Mesenchymal stem cell (in vitro differentiated cells and primary cell): ENCODE data around the gene FAM184A.
"Not testable (repeated sequence)": the region's sequence is repeated elsewhere in the genome, so short reads cannot be mapped to it uniquely, and the experiment has no call there.

Source experiments
- DNase-seq: peaks from one replicate; pipeline ENCODE4 v3.0.0-alpha.2; 2013
- H2AFZ ChIP-seq: one replicate; pipeline ENCODE4 v1.6.1; 2013; ENCODE audit warnings: low read depth, mild to moderate bottlenecking, control low read depth, inconsistent platforms, low read length, moderate library complexity
- H2AK5ac ChIP-seq: 2 replicates; pipeline ENCODE4 v1.6.1; 2013; ENCODE audit warnings: low read length, moderate library complexity, mild to moderate bottlenecking, inconsistent platforms; ENCODE audit not compliant: severe bottlenecking
- H2BK120ac ChIP-seq: one replicate; pipeline ENCODE4 v1.6.1; 2013; ENCODE audit warnings: low read depth, mild to moderate bottlenecking, inconsistent platforms, low read length, moderate library complexity
- H2BK12ac ChIP-seq, 2 experiments: one replicate each; pipeline ENCODE4 v1.6.1; 2013; ENCODE audit warnings: inconsistent platforms in 2 of 2, low read length in 2 of 2, mild to moderate bottlenecking in 2 of 2, moderate library complexity in 2 of 2, control low read depth in 1 of 2
- H2BK15ac ChIP-seq: one replicate; pipeline ENCODE4 v1.6.1; 2013; ENCODE audit warnings: mild to moderate bottlenecking, low read depth, inconsistent platforms; ENCODE audit not compliant: poor library complexity, severe bottlenecking
- H2BK5ac ChIP-seq: 2 replicates; pipeline ENCODE4 v1.6.1; 2013; ENCODE audit warnings: low read depth, mild to moderate bottlenecking, low read length, control low read depth, inconsistent platforms; ENCODE audit not compliant: poor library complexity, severe bottlenecking
- H3K14ac ChIP-seq, 2 experiments: one replicate each; pipeline ENCODE4 v1.6.1; 2013; ENCODE audit warnings: inconsistent platforms in 2 of 2, low read length in 2 of 2, control low read depth in 1 of 2, mild to moderate bottlenecking in 1 of 2, moderate library complexity in 1 of 2
- H3K18ac ChIP-seq, 2 experiments: one replicate each; pipeline ENCODE4 v1.6.1; 2013; ENCODE audit warnings: inconsistent platforms in 2 of 2, low read length in 2 of 2, control low read depth in 1 of 2, low read depth in 1 of 2, mild to moderate bottlenecking in 1 of 2
- H3K23ac ChIP-seq, 2 experiments: one replicate each; pipeline ENCODE4 v1.6.1; 2013; ENCODE audit warnings: inconsistent platforms in 2 of 2, low read length in 2 of 2, mild to moderate bottlenecking in 2 of 2, moderate library complexity in 2 of 2, control low read depth in 1 of 2
- H3K27ac ChIP-seq: 2 replicates; pipeline ENCODE4 v1.5.1; 2013; ENCODE audit warnings: mild to moderate bottlenecking, moderate library complexity, low read length, control low read depth, inconsistent platforms; ENCODE audit not compliant: poor library complexity, severe bottlenecking
- H3K27me3 ChIP-seq, 2 experiments: 2 replicates each; pipeline versions ENCODE4 v1.6.1 to v1.7.0; 2013; ENCODE audit warnings: low read length in 2 of 2, mild to moderate bottlenecking in 2 of 2, moderate library complexity in 2 of 2, control low read depth in 1 of 2, inconsistent platforms in 1 of 2; ENCODE audit not compliant: control insufficient read depth in 1 of 2, insufficient read depth in 1 of 2
- H3K36me3 ChIP-seq, 2 experiments: 2 replicates each; pipeline versions ENCODE4 v1.6.1 to v1.7.0; 2013; ENCODE audit warnings: low read length in 2 of 2, control low read depth in 1 of 2, inconsistent platforms in 1 of 2, low read depth in 1 of 2, mild to moderate bottlenecking in 1 of 2; ENCODE audit not compliant: insufficient read depth in 2 of 2, control insufficient read depth in 1 of 2
- H3K4ac ChIP-seq, 2 experiments: one replicate each; pipeline ENCODE4 v1.6.1; 2013; ENCODE audit warnings: inconsistent platforms in 2 of 2, low read length in 2 of 2, mild to moderate bottlenecking in 2 of 2, moderate library complexity in 2 of 2, control low read depth in 1 of 2, low read depth in 1 of 2
- H3K4me1 ChIP-seq: 2 replicates; pipeline ENCODE4 v1.6.1; 2013; ENCODE audit warnings: low read depth, low read length, control low read depth; ENCODE audit not compliant: control insufficient read depth, insufficient read depth
- H3K4me2 ChIP-seq: 2 replicates; pipeline ENCODE4 v1.6.1; 2013; ENCODE audit warnings: low read length, mild to moderate bottlenecking, inconsistent platforms; ENCODE audit not compliant: poor library complexity, severe bottlenecking
- H3K4me3 ChIP-seq, 2 experiments: 2 replicates each; pipeline versions ENCODE4 v1.5.1 to v1.7.0; 2013; ENCODE audit warnings: low read length in 2 of 2, mild to moderate bottlenecking in 2 of 2, control low read depth in 1 of 2, low read depth in 1 of 2; ENCODE audit not compliant: insufficient read depth in 1 of 2
- H3K79me1 ChIP-seq: replicated peaks from 2 replicates; pipeline ENCODE4 v1.6.1; 2013; ENCODE audit warnings: mild to moderate bottlenecking, control low read depth, low read length, inconsistent platforms; ENCODE audit not compliant: poor library complexity, severe bottlenecking
- H3K9ac ChIP-seq: 2 replicates; pipeline ENCODE4 v1.7.0; 2013; ENCODE audit warnings: mild to moderate bottlenecking, low read length, moderate library complexity
- H3K9me3 ChIP-seq: 2 replicates; pipeline ENCODE4 v1.7.0; 2013; ENCODE audit warnings: mild to moderate bottlenecking, low read length; ENCODE audit not compliant: control insufficient read depth
- H4K8ac ChIP-seq: one replicate; pipeline ENCODE4 v1.6.1; 2013; ENCODE audit warnings: inconsistent platforms, mild to moderate bottlenecking, low read length, moderate library complexity
- H4K91ac ChIP-seq: one replicate; pipeline ENCODE4 v1.6.1; 2013; ENCODE audit warnings: mild to moderate bottlenecking, low read length, inconsistent platforms
- WGBS: methylation state at CpG from one replicate; pipeline ENCODE4 v1.1.7; 2013; ENCODE audit warnings: mixed read lengths; 5-methylcytosine and 5-hydroxymethylcytosine counted together

Gene FAM184A

GRCh38 chr6:119097815-119098361, 19.4 kb upstream of the FAM184A start:
- H2BK5ac ChIP-seq, H3K18ac ChIP-seq: not testable (repeated sequence)
- 85% methylated on average over 8 of the region's 9 CpGs for whole genome bisulfite sequencing

GRCh38 chr6:119096721-119097565, 18.5 kb upstream of the FAM184A start:
- H2AK5ac ChIP-seq = no peak overlapping the region
- no peak overlapping the region for H2AFZ ChIP-seq
- H2BK15ac ChIP-seq = no peak overlapping the region
- no peaks in the 10 kb centered on the region for H3K36me3 ChIP-seq
- no peaks in the 10 kb centered on the region for H3K79me1 ChIP-seq
- no peak overlapping the region for H4K8ac ChIP-seq
- no peaks in the 10 kb centered on the region for H3K4me1 ChIP-seq
- no peak overlapping the region for H2BK120ac ChIP-seq
- no peak overlapping the region for H3K4me2 ChIP-seq
- 66% methylated on average over 6 of the region's 6 CpGs for WGBS
- no peak overlapping the region for H3K23ac ChIP-seq
- H4K91ac ChIP-seq = peak overlapping the region; percentile 35
- H3K9ac ChIP-seq = peak overlapping the region; percentile 76
- peaks cover 0 to 3% of the 10 kb centered on the region in 2 experiments for H3K27me3 ChIP-seq
- DNase-seq = no peak
- H2BK12ac ChIP-seq = no peak overlapping the region
- H3K27ac ChIP-seq = no peak overlapping the region
- H3K4me3 ChIP-seq = peak overlapping the region in 1 of 2 experiments; percentile 3
- no peaks in the 10 kb centered on the region for H3K9me3 ChIP-seq
- no peak overlapping the region for H3K4ac ChIP-seq
- H3K14ac ChIP-seq = no peak overlapping the region
- no peak overlapping the region for H3K18ac ChIP-seq
- no peak overlapping the region for H2BK5ac ChIP-seq

More at GRCh38 chr6:119097815-119098361, 19.4 kb upstream of the FAM184A start:
- H2BK12ac ChIP-seq, H4K91ac ChIP-seq, H2AK5ac ChIP-seq, H3K79me1 ChIP-seq, H2AFZ ChIP-seq, H3K14ac ChIP-seq, H3K36me3 ChIP-seq, H2BK15ac ChIP-seq, H4K8ac ChIP-seq, H3K4ac ChIP-seq, H3K27ac ChIP-seq, H3K4me2 ChIP-seq, H3K9ac ChIP-seq, H3K4me1 ChIP-seq, DNase-seq, H3K27me3 ChIP-seq, H2BK120ac ChIP-seq, H3K23ac ChIP-seq, H3K4me3 ChIP-seq, H3K9me3 ChIP-seq: not testable (repeated sequence)

DNA sequence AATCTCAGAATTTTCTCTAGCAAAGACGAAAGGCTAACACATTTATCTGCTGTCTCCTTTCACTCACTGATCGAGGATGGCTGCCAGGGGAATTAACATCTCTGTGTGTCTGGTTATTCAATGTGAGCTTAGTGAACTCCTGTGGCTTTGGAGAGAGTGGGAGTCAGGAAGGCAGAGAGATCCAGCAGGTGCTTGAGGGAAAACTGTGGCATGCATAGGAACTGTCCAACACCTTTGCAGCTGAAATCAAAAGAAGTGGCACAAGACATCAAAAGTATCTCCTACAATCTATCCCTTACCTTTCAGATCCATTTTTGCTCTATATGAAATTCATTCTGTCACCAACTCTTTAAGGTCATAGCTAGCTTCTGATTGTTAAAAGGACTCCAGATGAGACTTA, 11.8 kb upstream of the FAM184A start:
- Histone ChIP-seq H3K4me3 (no peak overlapping the region), H3K27me3 (peaks cover 3 to 7% of the 10 kb centered on the region in 2 experiments), H3K4me1 (no peaks in the 10 kb centered on the region), H3K27ac (no peak overlapping the region), H3K4ac (no peak overlapping the region), H4K91ac (no peak overlapping the region), H3K9ac (no peak overlapping the region), H3K18ac (no peak overlapping the region), H2BK15ac (no peak overlapping the region), H2AFZ (no peak overlapping the region), H3K23ac (no peak overlapping the region), H4K8ac (no peak overlapping the region), H3K9me3 (no peaks in the 10 kb centered on the region), H2BK120ac (no peak overlapping the region), H3K36me3 (no peaks in the 10 kb centered on the region), H3K79me1 (no peaks in the 10 kb centered on the region), H2AK5ac (no peak overlapping the region), H2BK12ac (no peak overlapping the region), H2BK5ac (no peak overlapping the region), H3K14ac (no peak overlapping the region), H3K4me2 (no peak overlapping the region)
- no peak for DNase-seq
- WGBS = 0% methylated on average over 1 of the region's 2 CpGs

- 88% methylated on average over 1 of the region's 1 CpG for WGBS
- Histone ChIP-seq H3K18ac (no peak overlapping the region), H4K8ac (no peak overlapping the region), H2BK120ac (no peak overlapping the region), H3K79me1 (no peaks in the 10 kb centered on the region), H4K91ac (peak overlapping the region; percentile 27), H3K9me3 (no peaks in the 10 kb centered on the region), H2BK12ac (no peak overlapping the region), H3K36me3 (no peaks in the 10 kb centered on the region), H3K14ac (no peak overlapping the region), H3K4me1 (no peaks in the 10 kb centered on the region), H3K4me3 (no peak overlapping the region), H3K27me3 (peaks cover 0 to 12% of the 10 kb centered on the region in 2 experiments), H2AFZ (no peak overlapping the region), H3K23ac (no peak overlapping the region), H3K4ac (no peak overlapping the region), H3K27ac (no peak overlapping the region), H3K4me2 (no peak overlapping the region), H2AK5ac (no peak overlapping the region), H2BK5ac (no peak overlapping the region), H3K9ac (no peak overlapping the region), H2BK15ac (no peak overlapping the region)
- DNase-seq = no peak
Observed at GRCh38 chr6:119084784-119085183, 6.3 kb upstream of the FAM184A start.
